GM10266 (cell line): ENCODE results near the gene CIB1.
A peak's percentile ranks its signal among the peaks of the same experiment; 100 is the strongest.

ENCODE experiments used
- DNase-seq: peaks from one replicate; pipeline ENCODE4 v3.0.0; 2012; ENCODE audit errors: extremely low spot score
- CTCF ChIP-seq: IDR thresholded peaks from 2 replicates; pipeline ENCODE4 v1.5.1; 2012; ENCODE audit warnings: mild to moderate bottlenecking, low read depth; ENCODE audit not compliant: control insufficient read depth, insufficient read depth; ENCODE audit errors: missing control alignments

Gene CIB1

GRCh38 chr15:90205886-90206285, 27.9 kb downstream of the CIB1 start:
- no peak for DNase-seq
- TF ChIP-seq CTCF = no peak

GRCh38 chr15:90205050-90205848, 28.5 kb downstream of the CIB1 start:
- no peak for TF ChIP-seq CTCF
- no peak for DNase-seq

GRCh38 chr15:90203922-90204321, 29.8 kb downstream of the CIB1 start:
- TF ChIP-seq CTCF = no peak
- no peak for DNase-seq

- DNase-seq = no peak
- TF ChIP-seq CTCF = no peak
Measured at GRCh38 chr15:90203473-90203872, 30.3 kb downstream of the CIB1 start.

DNA sequence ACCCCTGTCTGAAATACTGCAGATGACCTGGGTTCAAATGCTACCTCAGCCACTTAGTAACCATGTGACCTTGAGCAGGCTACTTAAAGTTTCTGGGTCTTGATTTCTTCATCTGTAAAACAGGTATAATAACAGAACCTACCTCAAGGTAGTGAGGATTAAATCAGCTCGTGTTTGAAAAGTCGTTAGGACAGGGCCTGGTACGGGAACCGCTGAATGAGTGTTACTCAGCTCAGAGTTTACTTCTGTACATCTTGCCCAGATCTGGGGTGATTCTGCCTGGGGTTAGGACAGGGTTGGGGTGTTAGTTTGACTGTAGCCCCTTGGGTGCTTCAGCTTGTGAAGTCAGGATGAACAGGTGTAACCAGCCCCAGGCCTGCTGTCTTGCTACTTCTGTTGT, 30.8 kb downstream of the CIB1 start:
- no peak for DNase-seq
- no peak for TF ChIP-seq CTCF

DNA sequence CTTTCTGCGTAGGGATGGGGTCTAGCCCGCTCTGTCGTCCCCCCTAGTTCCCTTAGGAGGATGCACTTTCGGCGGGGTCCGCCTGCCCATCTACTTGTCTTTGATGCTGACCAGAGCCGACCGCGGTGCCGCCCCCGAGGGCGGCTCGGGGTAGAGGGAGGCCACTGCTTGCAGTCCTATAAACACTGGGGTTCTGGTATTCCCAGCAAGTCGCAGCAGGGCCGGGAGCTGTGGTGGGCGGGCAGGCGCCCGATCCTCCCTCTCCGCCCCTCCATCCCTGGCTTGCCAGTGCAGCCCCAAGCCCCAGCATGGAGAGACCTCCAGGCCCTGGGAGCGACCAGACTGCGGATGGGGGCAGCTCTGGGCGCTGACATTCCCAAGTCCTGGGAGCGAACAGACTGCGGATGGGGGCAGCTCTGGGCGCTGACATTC, 31.8 kb downstream of the CIB1 start:
- no peak for DNase-seq
- TF ChIP-seq CTCF = no peak

GRCh38 chr15:90201130-90201943, 32.4 kb downstream of the CIB1 start, which contains the start of gene SEMA4B:
Gene SEMA4B (plus strand): TSS chr15:90201330. CDS start chr15:90201579, 249 bp downstream.
- TF ChIP-seq CTCF = no peak
- peak; percentile 94 for DNase-seq
